PC-9 (cell line): Measurements from ENCODE around the gene GLCE. TPM values are rescaled to one million over a fixed set of nuclear protein-coding genes. Genes with fewer than 3 reads are reported as not detected.

Experiments
- BruUV-seq: library from RNA; stranded (reverse); fragments of 400-500 nt; replicated peaks from 2 replicates; lab custom pipeline; 2021; lab: Mats Ljungman, UMichigan
- CTCF ChIA-PET: fragments of 300-600 bp; sonication (Branson Sonifier 250); formaldehyde crosslinking; loops from one replicate; lab custom pipeline; 2022; ENCODE audit warnings: antibody characterized with exemption; lab: Charles Lee
- POLR2A ChIA-PET: fragments of 300-600 bp; sonication (Branson Sonifier 250); formaldehyde crosslinking; loops from one replicate; lab custom pipeline; 2022; ENCODE audit warnings: antibody characterized with exemption; ENCODE audit not compliant: unreplicated experiment; lab: Charles Lee
- DNase-seq, 2 experiments: peaks; one replicate each; pipeline versions ENCODE4 v3.0.0 to v3.0.0-alpha.2; 2015 to 2022; ENCODE audit warnings: mixed read lengths in 1 of 2
- H2AFZ ChIP-seq: fragments of 200-600 bp; sonication (generic); 2 replicates; pipeline ENCODE4 v1.8.1; 2017; ENCODE audit warnings: antibody characterized with exemption
- H3F3A ChIP-seq: fragments of 200-600 bp; sonication (generic); 2 replicates; pipeline ENCODE4 v1.8.1; 2017; ENCODE audit warnings: antibody characterized with exemption, mild to moderate bottlenecking, low read depth; ENCODE audit not compliant: insufficient read depth
- H3K27ac ChIP-seq: fragments of 200-600 bp; sonication (generic); 2 replicates; pipeline ENCODE4 v1.6.1; 2016; ENCODE audit warnings: mixed run types
- H3K27me3 ChIP-seq: fragments of 200-600 bp; sonication (generic); 2 replicates; pipeline ENCODE4 v1.6.1; 2016; ENCODE audit warnings: low read depth, mixed run types; ENCODE audit not compliant: insufficient read depth
- H3K36me3 ChIP-seq: fragments of 200-600 bp; sonication (generic); 2 replicates; pipeline ENCODE4 v1.6.1; 2016; ENCODE audit warnings: low read depth, mixed run types
- H3K4me1 ChIP-seq: fragments of 200-600 bp; sonication (generic); replicated peaks from 2 replicates; pipeline ENCODE4 v1.6.1; 2016; ENCODE audit warnings: mixed run types; ENCODE audit not compliant: insufficient read depth
- H3K4me2 ChIP-seq: fragments of 200-600 bp; sonication (generic); 2 replicates; pipeline ENCODE4 v1.6.1; 2017; ENCODE audit warnings: mixed run types
- H3K4me3 ChIP-seq: fragments of 200-600 bp; sonication (generic); 2 replicates; pipeline ENCODE4 v1.6.1; 2016; ENCODE audit warnings: mixed run types
- H3K79me2 ChIP-seq: fragments of 200-600 bp; sonication (generic); 2 replicates; pipeline ENCODE4 v1.6.1; 2017; ENCODE audit warnings: low read depth, mixed run types
- H3K9me2 ChIP-seq: fragments of 200-600 bp; sonication (generic); 2 replicates; pipeline ENCODE4 v1.8.1; 2017; ENCODE audit warnings: mild to moderate bottlenecking; ENCODE audit not compliant: insufficient read depth
- H3K9me3 ChIP-seq: fragments of 200-600 bp; sonication (generic); 2 replicates; pipeline ENCODE4 v1.8.1; 2016; ENCODE audit warnings: low read depth; ENCODE audit not compliant: insufficient read depth
- H4K20me1 ChIP-seq: fragments of 200-600 bp; sonication (generic); 2 replicates; pipeline ENCODE4 v1.8.1; 2017; ENCODE audit not compliant: insufficient read depth
- EZH2 ChIP-seq: fragments of 200-600 bp; sonication (generic); IDR thresholded peaks from 2 replicates; pipeline ENCODE4 v1.8.0; 2017; ENCODE audit warnings: antibody characterized with exemption, low read depth
- intact Hi-C: fragments of 100-400 bp; cut with micrococcal nuclease; formaldehyde crosslinking; loops from one replicate; pipeline ENCODE4 v1.10.0; 2022; ENCODE audit not compliant: unreplicated experiment
- total RNA-seq: library from RNA; stranded (reverse); gene quantifications from 2 replicates; pipeline ENCODE4 v1.2.3, GENCODE V29; 2021
- TF ChIP-seq, protein P1 (sequence below): fragments of 200-600 bp; sonication (generic); conservative IDR thresholded peaks from 2 replicates; pipeline ENCODE4 v1.6.1; 2017; ENCODE audit warnings: mixed run types, antibody characterized with exemption, mild to moderate bottlenecking, moderate library complexity

GLCE gene
- total RNA-seq, 1 experiment from 2014 or later, result 31.3 TPM

DNA sequence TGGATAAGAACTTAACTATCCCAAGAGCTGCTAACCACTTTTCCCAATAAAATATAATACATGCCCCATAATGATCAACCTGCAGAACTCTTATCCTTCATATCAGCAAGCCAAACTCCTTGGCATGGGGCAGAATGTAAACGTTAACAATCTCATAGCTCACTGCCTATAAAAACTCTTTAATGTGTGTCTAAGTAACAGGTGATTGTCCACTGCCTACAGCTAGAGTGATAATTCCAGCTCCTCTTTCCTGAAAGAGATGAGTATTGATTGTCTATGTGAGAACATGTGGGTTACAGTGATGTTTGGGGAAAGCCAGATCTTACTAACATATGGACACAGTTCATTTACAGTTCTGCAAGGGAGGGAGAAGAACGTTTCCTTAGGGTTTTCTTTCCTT lies 11.3 kb upstream of the GLCE start:
- DNase-seq, result no peak
- CTCF ChIA-PET, result interaction anchor here (0.5 kb wide), 1 partner anchor 90 kb away, joined by 3 read pairs; no protein-coding TSS in a partner anchor
- POLR2A ChIA-PET, result interaction anchor here (0.6 kb wide), 1 partner anchor 383 kb away, joined by 3 read pairs; no protein-coding TSS in a partner anchor
- H4K20me1 ChIP-seq, result no peaks in the 10 kb centered on the region
- no TSS peak for BruUV-seq
- no peak for TF ChIP-seq EZH2
- TF ChIP-seq, protein P1, sequence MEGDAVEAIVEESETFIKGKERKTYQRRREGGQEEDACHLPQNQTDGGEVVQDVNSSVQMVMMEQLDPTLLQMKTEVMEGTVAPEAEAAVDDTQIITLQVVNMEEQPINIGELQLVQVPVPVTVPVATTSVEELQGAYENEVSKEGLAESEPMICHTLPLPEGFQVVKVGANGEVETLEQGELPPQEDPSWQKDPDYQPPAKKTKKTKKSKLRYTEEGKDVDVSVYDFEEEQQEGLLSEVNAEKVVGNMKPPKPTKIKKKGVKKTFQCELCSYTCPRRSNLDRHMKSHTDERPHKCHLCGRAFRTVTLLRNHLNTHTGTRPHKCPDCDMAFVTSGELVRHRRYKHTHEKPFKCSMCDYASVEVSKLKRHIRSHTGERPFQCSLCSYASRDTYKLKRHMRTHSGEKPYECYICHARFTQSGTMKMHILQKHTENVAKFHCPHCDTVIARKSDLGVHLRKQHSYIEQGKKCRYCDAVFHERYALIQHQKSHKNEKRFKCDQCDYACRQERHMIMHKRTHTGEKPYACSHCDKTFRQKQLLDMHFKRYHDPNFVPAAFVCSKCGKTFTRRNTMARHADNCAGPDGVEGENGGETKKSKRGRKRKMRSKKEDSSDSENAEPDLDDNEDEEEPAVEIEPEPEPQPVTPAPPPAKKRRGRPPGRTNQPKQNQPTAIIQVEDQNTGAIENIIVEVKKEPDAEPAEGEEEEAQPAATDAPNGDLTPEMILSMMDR, result no peak
- H3K4me3 ChIP-seq, result no peak overlapping the region
- no peaks in the 10 kb centered on the region for H3F3A ChIP-seq
- peaks cover 2% of the 10 kb centered on the region for H3K4me1 ChIP-seq
- no peaks in the 10 kb centered on the region for H3K9me3 ChIP-seq
- no peaks in the 10 kb centered on the region for H3K27me3 ChIP-seq
- no peak overlapping the region for H2AFZ ChIP-seq
- no peak overlapping the region for H3K4me2 ChIP-seq
- no peaks in the 10 kb centered on the region for H3K79me2 ChIP-seq
- no peak overlapping the region for H3K27ac ChIP-seq
- no peaks in the 10 kb centered on the region for H3K36me3 ChIP-seq
- intact Hi-C loops, result no loop called here
- H3K9me2 ChIP-seq, result no peaks in the 10 kb centered on the region

DNA sequence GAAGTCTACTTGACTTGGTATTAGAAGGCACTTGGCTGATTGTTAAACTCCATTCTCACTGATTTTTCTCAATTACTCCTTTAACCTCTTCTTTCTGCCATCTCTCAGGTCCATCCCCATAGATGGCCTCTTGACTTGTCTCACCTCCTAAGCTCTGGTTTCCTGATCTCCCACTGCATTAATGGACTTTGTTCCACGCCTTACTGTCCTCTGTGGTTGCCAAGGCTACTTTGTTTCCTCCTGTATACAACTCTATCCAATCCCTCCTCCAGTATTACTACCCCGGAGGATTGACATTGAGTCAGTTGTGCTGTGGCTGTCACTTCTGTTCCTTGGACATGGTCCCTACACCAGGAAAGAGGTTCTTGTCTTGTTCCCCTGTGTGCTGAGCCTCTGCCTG lies 10.6 kb upstream of the GLCE start:
- no TSS peak for BruUV-seq
- CTCF ChIA-PET, result no interaction called here
- TF ChIP-seq, protein P1, result no peak
- TF ChIP-seq EZH2, result no peak
- POLR2A ChIA-PET, result no interaction called here
- H3K4me3 ChIP-seq, result no peak overlapping the region
- H4K20me1 ChIP-seq, result no peaks in the 10 kb centered on the region
- H3K27ac ChIP-seq, result no peak overlapping the region
- no peak for DNase-seq
- H3K4me2 ChIP-seq, result no peak overlapping the region
- no peaks in the 10 kb centered on the region for H3F3A ChIP-seq
- no peaks in the 10 kb centered on the region for H3K27me3 ChIP-seq
- H3K9me2 ChIP-seq, result no peaks in the 10 kb centered on the region
- H3K4me1 ChIP-seq, result peaks cover 8% of the 10 kb centered on the region
- intact Hi-C loops, result no loop called here
- no peak overlapping the region for H2AFZ ChIP-seq
- H3K36me3 ChIP-seq, result no peaks in the 10 kb centered on the region
- H3K9me3 ChIP-seq, result no peaks in the 10 kb centered on the region
- H3K79me2 ChIP-seq, result no peaks in the 10 kb centered on the region

DNA sequence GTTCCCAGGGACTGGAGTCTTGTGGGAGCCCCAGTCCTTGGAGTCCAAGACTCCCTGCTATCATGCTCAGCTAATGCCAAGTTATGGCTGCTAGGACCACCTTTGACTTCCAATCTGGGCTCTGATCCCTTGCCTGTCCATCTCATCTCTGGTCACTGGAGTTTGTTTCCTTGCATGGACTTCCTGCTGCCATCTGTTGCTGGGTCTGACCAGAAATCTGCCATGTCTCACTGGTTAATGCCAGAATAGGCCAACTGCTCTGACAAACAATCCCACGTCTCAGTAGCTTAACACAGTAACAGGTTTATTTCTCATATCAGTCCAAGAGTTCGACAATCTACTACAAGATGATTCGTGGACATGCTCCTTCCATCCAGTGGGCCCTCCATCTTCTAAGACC lies 10.1 kb upstream of the GLCE start:
- Histone ChIP-seq H4K20me1 (no peaks in the 10 kb centered on the region), H2AFZ (no peak overlapping the region), H3K27ac (no peak overlapping the region), H3K4me2 (no peak overlapping the region), H3F3A (no peaks in the 10 kb centered on the region), H3K36me3 (no peaks in the 10 kb centered on the region), H3K4me1 (peaks cover 11% of the 10 kb centered on the region), H3K9me2 (no peaks in the 10 kb centered on the region; the same call in 1 of the 2 replicates), H3K4me3 (no peak overlapping the region), H3K27me3 (no peaks in the 10 kb centered on the region), H3K9me3 (no peaks in the 10 kb centered on the region), H3K79me2 (no peaks in the 10 kb centered on the region)
- ChIA-PET POLR2A (no interaction called here), CTCF (no interaction called here)
- no TSS peak for BruUV-seq
- intact Hi-C loops, result no loop called here
- no peak for DNase-seq
- no peak for TF ChIP-seq EZH2
- TF ChIP-seq, protein P1, result no peak
